HCT116 (cell line): ENCODE results near the gene PLXNC1. TPM values are rescaled to one million over a fixed set of nuclear protein-coding genes. Genes with fewer than 3 reads are reported as not detected.

Experiments used
- ATAC-seq: fragments of 200-7000 bp; cut with Tn5 transposase; 2 replicates; pipeline ENCODE4 v1.9.1; 2020; ENCODE audit warnings: mild to moderate bottlenecking, moderate library complexity
- BruUV-seq: library from RNA; stranded (reverse); fragments of 400-500 nt; replicated peaks from 2 replicates; lab custom pipeline; 2021; lab: Mats Ljungman, UMichigan
- CTCF ChIA-PET: fragments of 300-600 bp; sonication (Branson Sonifier 250); formaldehyde crosslinking; loops from one replicate; lab custom pipeline; 2021; ENCODE audit warnings: antibody characterized with exemption; lab: Charles Lee
- POLR2A ChIA-PET: fragments of 300-600, 350-600 bp; sonication (Branson Sonifier 250); formaldehyde crosslinking; loops from one replicate; lab custom pipeline; 2021; ENCODE audit warnings: antibody characterized with exemption; lab: Charles Lee
- RAD21 ChIA-PET, 2 experiments: fragments of 300-600 bp; sonication (Branson Sonifier 250); formaldehyde crosslinking; loops; one replicate each; lab custom pipeline; 2023; ENCODE audit warnings: low total read pairs in 2 of 2; ENCODE audit not compliant: uncharacterized antibody in 2 of 2, unreplicated experiment in 2 of 2, low non-redundant PET in 1 of 2; lab: Charles Lee
- DNase-seq: peaks from one replicate; pipeline ENCODE4 v3.0.0-alpha.2; 2010; ENCODE audit warnings: low read depth, low spot score
- H2AFZ ChIP-seq: fragments of 200-600 bp; shearing (Covaris generic), sonication (generic); 2 replicates; pipeline ENCODE4 v1.6.1; 2017; ENCODE audit warnings: low read depth, mixed run types, mixed read lengths, antibody characterized with exemption, low read length; ENCODE audit not compliant: poor library complexity, severe bottlenecking
- H3K27ac ChIP-seq: 2 replicates; pipeline ENCODE4 v1.5.1; 2012; ENCODE audit warnings: low read depth, low read length
- H3K27me3 ChIP-seq: fragments of 200-600 bp; sonication (generic); 2 replicates; pipeline ENCODE4 v1.6.1; 2016; ENCODE audit warnings: mixed run types, low read length, mixed read lengths; ENCODE audit not compliant: insufficient read depth
- H3K36me3 ChIP-seq, 2 experiments: fragments of 200-500 bp in 1 of 2; fragments of 200-600 bp in 1 of 2; sonication (Bioruptor generic) in 1 of 2; sonication (generic) in 1 of 2; 2 replicates each; pipeline versions ENCODE4 v1.5.1 to v1.6.1; 2014 to 2016; ENCODE audit warnings: low read length in 2 of 2, inconsistent platforms in 1 of 2, mixed read lengths in 1 of 2, mixed run types in 1 of 2; ENCODE audit not compliant: insufficient read depth in 2 of 2, control insufficient read depth in 1 of 2
- H3K4me1 ChIP-seq, 2 experiments: fragments of 200-600 bp in 1 of 2; sonication (generic) in 1 of 2; 2 replicates each; pipeline versions ENCODE4 v1.5.1 to v1.6.1; 2012 to 2017; ENCODE audit warnings: low read length in 2 of 2, inconsistent platforms in 1 of 2, mild to moderate bottlenecking in 1 of 2, mixed read lengths in 1 of 2, mixed run types in 1 of 2, moderate library complexity in 1 of 2; ENCODE audit not compliant: insufficient read depth in 2 of 2, control insufficient read depth in 1 of 2
- H3K4me2 ChIP-seq: fragments of 200-600 bp; sonication (generic); 2 replicates; pipeline ENCODE4 v1.6.1; 2017; ENCODE audit warnings: mixed run types, low read length, mixed read lengths
- H3K4me3 ChIP-seq, 2 experiments: fragments of 200-600 bp in 1 of 2; sonication (generic) in 1 of 2; replicated peaks in 1 of 2; 2 replicates each; pipeline ENCODE4 v1.5.1; 2011 to 2016; ENCODE audit warnings: low read length in 2 of 2, control low read depth in 1 of 2, low read depth in 1 of 2, mild to moderate bottlenecking in 1 of 2, mixed read lengths in 1 of 2, mixed run types in 1 of 2
- H3K79me2 ChIP-seq: fragments of 200-600 bp; sonication (generic); 2 replicates; pipeline ENCODE4 v1.6.1; 2017; ENCODE audit warnings: mild to moderate bottlenecking, mixed run types, low read length, moderate library complexity, mixed read lengths; ENCODE audit not compliant: insufficient read depth
- H3K9ac ChIP-seq: fragments of 200-600 bp; sonication (generic); 2 replicates; pipeline ENCODE4 v1.6.1; 2016; ENCODE audit warnings: low read length, mixed read lengths
- H3K9me2 ChIP-seq: fragments of 200-600 bp; sonication (generic), shearing (Covaris generic); 2 replicates; pipeline ENCODE4 v1.6.1; 2017; ENCODE audit warnings: mixed run types, mild to moderate bottlenecking, moderate library complexity; ENCODE audit not compliant: insufficient read depth
- H3K9me3 ChIP-seq, 2 experiments: fragments of 200-500 bp in 1 of 2; fragments of 200-600 bp in 1 of 2; sonication (Bioruptor generic) in 1 of 2; sonication (generic) in 1 of 2; 2 replicates each; pipeline ENCODE4 v1.6.1; 2014 to 2017; ENCODE audit warnings: low read length in 2 of 2, mixed read lengths in 2 of 2, inconsistent platforms in 1 of 2, low read depth in 1 of 2, mild to moderate bottlenecking in 1 of 2, mixed run types in 1 of 2, moderate library complexity in 1 of 2; ENCODE audit not compliant: control insufficient read depth in 1 of 2, insufficient read depth in 1 of 2
- H4K20me1 ChIP-seq: fragments of 200-600 bp; sonication (generic), shearing (Covaris generic); 2 replicates; pipeline ENCODE4 v1.6.1; 2017; ENCODE audit warnings: mixed run types, mild to moderate bottlenecking, moderate library complexity; ENCODE audit not compliant: insufficient read depth
- ATF3 ChIP-seq: IDR thresholded peaks from 2 replicates; pipeline ENCODE4 v1.6.1; 2012
- CTCF ChIP-seq, 3 experiments: fragments of 200-600 bp in 1 of 3; sonication (generic) in 1 of 3; IDR thresholded peaks in 2 of 3; conservative IDR thresholded peaks in 1 of 3; 2 replicates each; pipeline ENCODE4 v1.5.1; 2012 to 2017; ENCODE audit warnings: low read depth in 2 of 3, low read length in 2 of 3, antibody characterized with exemption in 1 of 3, borderline replicate concordance in 1 of 3, control low read depth in 1 of 3, mild to moderate bottlenecking in 1 of 3, mixed read lengths in 1 of 3, mixed run types in 1 of 3, moderate library complexity in 1 of 3; ENCODE audit not compliant: insufficient read depth in 1 of 3
- EGR1 ChIP-seq: IDR thresholded peaks from 2 replicates; pipeline ENCODE4 v1.6.1; 2012; ENCODE audit warnings: low read depth
- EZH2phosphoT487 ChIP-seq: fragments of 200-600 bp; IDR thresholded peaks from 2 replicates; pipeline ENCODE4 v1.6.1; 2018; ENCODE audit warnings: antibody characterized with exemption, borderline replicate concordance
- FOSL1 ChIP-seq: IDR thresholded peaks from 2 replicates; pipeline ENCODE4 v1.6.1; 2012; ENCODE audit warnings: low read depth
- JUND ChIP-seq: IDR thresholded peaks from 2 replicates; pipeline ENCODE4 v1.6.1; 2012
- MAX ChIP-seq: IDR thresholded peaks from 2 replicates; pipeline ENCODE4 v1.6.1; 2012
- POLR2A ChIP-seq: IDR thresholded peaks from 2 replicates; pipeline ENCODE4 v1.7.0; 2011; ENCODE audit warnings: borderline replicate concordance; ENCODE audit not compliant: insufficient read depth, insufficient read length; ENCODE audit errors: extremely low read depth
- RAD21 ChIP-seq: IDR thresholded peaks from 2 replicates; pipeline ENCODE4 v1.6.1; 2012; ENCODE audit warnings: low read depth, mild to moderate bottlenecking
- REST ChIP-seq: IDR thresholded peaks from 2 replicates; pipeline ENCODE4 v1.6.1; 2012; ENCODE audit warnings: low read depth
- TCF7L2 ChIP-seq: IDR thresholded peaks from 2 replicates; pipeline ENCODE4 v1.7.0; 2011; ENCODE audit warnings: borderline replicate concordance, inconsistent platforms; ENCODE audit not compliant: insufficient read depth, insufficient read length; ENCODE audit errors: extremely low read depth
- YY1 ChIP-seq: IDR thresholded peaks from 2 replicates; pipeline ENCODE4 v1.6.1; 2011; ENCODE audit warnings: low read length, low read depth, moderate library complexity, mild to moderate bottlenecking; ENCODE audit not compliant: insufficient replicate concordance; ENCODE audit errors: extremely low read depth
- ZBTB33 ChIP-seq: IDR thresholded peaks from 2 replicates; pipeline ENCODE4 v1.6.1; 2011; ENCODE audit warnings: mild to moderate bottlenecking, low read length, moderate library complexity; ENCODE audit not compliant: insufficient replicate concordance; ENCODE audit errors: extremely low read depth
- ZFX ChIP-seq: fragments of 450-650 bp; IDR thresholded peaks from 2 replicates; pipeline ENCODE4 v1.6.1; 2017
- intact Hi-C: fragments of 100-400 bp; cut with micrococcal nuclease; formaldehyde crosslinking; loops from 2 replicates; pipeline ENCODE4 v1.10.0; 2022
- total RNA-seq: library from RNA; stranded (reverse); gene quantifications from one replicate; pipeline ENCODE4 v1.2.1, GENCODE V29; 2021; ENCODE audit not compliant: unreplicated experiment

PLXNC1 gene
- total RNA-seq, 1 experiment from 2014 or later: 0.25 TPM

- Histone ChIP-seq H2AFZ (no peak overlapping the region), H3K9me2 (no peaks in the 10 kb centered on the region), H3K27me3 (no peaks in the 10 kb centered on the region), H3K4me1 (no peaks in the 10 kb centered on the region), H3K4me2 (no peak overlapping the region), H3K27ac (no peak overlapping the region), H3K36me3 (no peaks in the 10 kb centered on the region), H3K9ac (no peak overlapping the region), H3K4me3 (no peak overlapping the region), H3K79me2 (no peaks in the 10 kb centered on the region), H3K9me3 (no peaks in the 10 kb centered on the region), H4K20me1 (no peaks in the 10 kb centered on the region)
- ChIA-PET POLR2A (no interaction called here), CTCF (no interaction called here), RAD21 (no interaction called here)
- DNase-seq (no peak), ATAC-seq (no peak)
- TF ChIP-seq ZFX (no peak), EZH2phosphoT487 (no peak), CTCF (IDR thresholded peaks at IDR 0.05 in 2 of 3, conservative IDR thresholded peaks at IDR 0.05 in 1 of 3; ENCODE audit: borderline replicate concordance in 1 of 3, insufficient read depth in 1 of 3, low read depth in 2 of 3, low read length in 2 of 3) (no peak), RAD21 (no peak), FOSL1 (no peak), EGR1 (no peak), REST (no peak), POLR2A (no peak), ZBTB33 (no peak), TCF7L2 (no peak), MAX (no peak), YY1 (no peak), JUND (no peak), ATF3 (no peak)
- intact Hi-C loops: no loop called here
- no TSS peak for BruUV-seq
Measured at GRCh38 chr12:94203181-94203546, 54.8 kb downstream of the PLXNC1 start.
